ENCODE data around the gene GALNT2.

GALNT2 gene

DNA sequence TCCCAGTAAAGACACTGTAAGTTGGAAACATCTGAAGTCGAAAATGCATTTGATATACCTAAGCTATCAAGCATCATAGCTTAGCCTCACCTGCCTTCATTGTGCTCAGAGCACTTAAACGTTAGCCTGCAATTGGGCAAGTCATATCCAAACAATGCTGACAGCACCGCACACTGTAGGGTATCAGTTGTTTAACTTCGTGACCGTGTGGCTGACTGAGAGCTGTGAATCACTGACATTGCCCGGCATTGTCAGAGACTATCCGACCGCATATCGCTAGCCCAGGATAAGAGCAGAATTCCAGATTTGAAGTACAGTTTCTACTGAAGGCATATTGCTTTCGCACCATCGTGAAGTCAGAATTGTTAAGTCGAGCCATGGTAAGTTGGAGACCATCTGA is 41.5 kb downstream of the GALNT2 start:
- TF ChIP-seq, protein P1, sequence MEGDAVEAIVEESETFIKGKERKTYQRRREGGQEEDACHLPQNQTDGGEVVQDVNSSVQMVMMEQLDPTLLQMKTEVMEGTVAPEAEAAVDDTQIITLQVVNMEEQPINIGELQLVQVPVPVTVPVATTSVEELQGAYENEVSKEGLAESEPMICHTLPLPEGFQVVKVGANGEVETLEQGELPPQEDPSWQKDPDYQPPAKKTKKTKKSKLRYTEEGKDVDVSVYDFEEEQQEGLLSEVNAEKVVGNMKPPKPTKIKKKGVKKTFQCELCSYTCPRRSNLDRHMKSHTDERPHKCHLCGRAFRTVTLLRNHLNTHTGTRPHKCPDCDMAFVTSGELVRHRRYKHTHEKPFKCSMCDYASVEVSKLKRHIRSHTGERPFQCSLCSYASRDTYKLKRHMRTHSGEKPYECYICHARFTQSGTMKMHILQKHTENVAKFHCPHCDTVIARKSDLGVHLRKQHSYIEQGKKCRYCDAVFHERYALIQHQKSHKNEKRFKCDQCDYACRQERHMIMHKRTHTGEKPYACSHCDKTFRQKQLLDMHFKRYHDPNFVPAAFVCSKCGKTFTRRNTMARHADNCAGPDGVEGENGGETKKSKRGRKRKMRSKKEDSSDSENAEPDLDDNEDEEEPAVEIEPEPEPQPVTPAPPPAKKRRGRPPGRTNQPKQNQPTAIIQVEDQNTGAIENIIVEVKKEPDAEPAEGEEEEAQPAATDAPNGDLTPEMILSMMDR (IDR thresholded peaks at IDR 0.05; ENCODE audit: insufficient read depth, low read depth, low read length, missing control alignments) = no peak
- no peak for DNase-seq (ENCODE audit: low read depth)
- no peak overlapping the region for H3K4me3 ChIP-seq (ENCODE audit: low read length)

DNA sequence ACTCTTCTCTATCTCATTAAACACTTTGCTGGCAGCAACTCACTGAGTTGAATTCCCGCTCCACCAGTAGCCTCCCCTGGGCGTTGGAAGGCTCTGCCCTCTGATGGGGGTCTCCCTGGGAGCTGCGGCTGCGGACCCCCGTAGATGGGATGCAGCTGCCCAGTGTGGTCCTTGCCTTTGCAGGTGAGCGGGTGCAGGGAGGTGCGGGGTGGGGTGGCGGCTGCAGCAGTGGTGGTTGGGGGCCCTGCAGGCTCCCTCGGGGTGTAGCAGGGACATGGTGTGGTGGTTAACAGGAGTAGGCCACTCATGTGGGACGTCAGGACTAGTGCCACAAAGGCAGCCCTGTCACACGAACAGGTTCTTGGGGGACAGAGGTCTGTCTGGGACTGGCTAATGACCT is 42.0 kb downstream of the GALNT2 start:
- H3K4me3 ChIP-seq (ENCODE audit: low read length) = no peak overlapping the region
- TF ChIP-seq, protein P1 (IDR thresholded peaks at IDR 0.05; ENCODE audit: insufficient read depth, low read depth, low read length, missing control alignments) = no peak
- DNase-seq (ENCODE audit: low read depth) = no peak

DNA sequence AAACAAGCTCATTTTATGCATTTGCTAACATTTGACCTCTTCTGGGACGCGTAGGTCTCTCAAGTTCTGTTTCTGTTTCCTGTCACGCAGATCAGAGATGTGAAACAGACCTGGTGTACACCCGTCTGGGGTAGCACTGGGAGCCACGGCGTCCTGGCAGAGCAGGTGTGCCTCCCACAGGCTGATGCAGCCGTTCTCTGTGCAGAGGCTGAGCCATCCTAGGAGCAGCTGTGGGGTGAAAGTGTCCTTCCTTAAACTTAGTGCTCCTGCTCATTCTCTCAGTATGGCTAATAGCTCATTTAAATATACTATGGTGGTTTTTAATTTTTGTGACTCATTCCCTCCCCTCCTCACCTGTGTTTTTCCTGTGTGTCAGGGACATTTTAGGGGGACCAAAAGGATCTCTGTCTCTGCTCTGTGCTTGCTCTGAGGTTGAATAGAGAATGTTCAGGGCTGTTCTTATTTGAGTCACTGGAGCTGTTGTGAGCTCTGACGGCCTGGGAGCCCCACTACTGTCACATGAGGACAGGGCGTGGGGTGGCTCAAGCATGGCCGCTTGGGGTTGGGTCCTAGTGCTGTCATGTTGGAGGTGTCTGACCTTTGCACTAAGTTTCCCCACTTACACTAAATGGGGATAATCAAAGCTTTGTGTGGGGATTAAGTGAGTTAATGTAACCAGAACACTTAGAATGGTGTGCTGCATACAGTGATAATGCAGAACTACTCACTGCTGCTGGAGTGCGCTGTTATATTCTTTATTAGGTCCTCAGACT is 43.0 kb downstream of the GALNT2 start:
- no peak for DNase-seq (ENCODE audit: low read depth)
- no peak overlapping the region for H3K4me3 ChIP-seq (ENCODE audit: low read length)
- TF ChIP-seq, protein P1 (IDR thresholded peaks at IDR 0.05; ENCODE audit: insufficient read depth, low read depth, low read length, missing control alignments) = no peak

DNA sequence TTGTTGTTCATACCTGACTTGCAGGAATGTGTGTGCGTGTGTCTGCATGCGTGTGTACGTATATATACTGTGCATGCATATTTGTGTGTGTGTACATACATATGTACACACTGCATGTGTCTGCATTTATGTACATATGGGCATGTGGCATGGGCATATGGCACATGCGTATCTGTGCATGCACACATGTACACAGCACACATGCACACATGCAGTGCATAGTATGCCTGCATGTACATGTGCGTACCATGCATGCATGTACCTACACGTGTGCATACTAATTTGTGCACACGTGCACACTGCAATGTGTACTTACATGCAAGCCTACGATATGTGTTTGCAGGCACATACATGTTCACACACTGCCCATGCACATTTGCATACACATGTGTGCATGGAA is 43.9 kb downstream of the GALNT2 start:
- TF ChIP-seq, protein P1 (IDR thresholded peaks at IDR 0.05; ENCODE audit: insufficient read depth, low read depth, low read length, missing control alignments) = no peak
- H3K4me3 ChIP-seq (ENCODE audit: low read length) = no peak overlapping the region
- DNase-seq (ENCODE audit: low read depth) = no peak

DNA sequence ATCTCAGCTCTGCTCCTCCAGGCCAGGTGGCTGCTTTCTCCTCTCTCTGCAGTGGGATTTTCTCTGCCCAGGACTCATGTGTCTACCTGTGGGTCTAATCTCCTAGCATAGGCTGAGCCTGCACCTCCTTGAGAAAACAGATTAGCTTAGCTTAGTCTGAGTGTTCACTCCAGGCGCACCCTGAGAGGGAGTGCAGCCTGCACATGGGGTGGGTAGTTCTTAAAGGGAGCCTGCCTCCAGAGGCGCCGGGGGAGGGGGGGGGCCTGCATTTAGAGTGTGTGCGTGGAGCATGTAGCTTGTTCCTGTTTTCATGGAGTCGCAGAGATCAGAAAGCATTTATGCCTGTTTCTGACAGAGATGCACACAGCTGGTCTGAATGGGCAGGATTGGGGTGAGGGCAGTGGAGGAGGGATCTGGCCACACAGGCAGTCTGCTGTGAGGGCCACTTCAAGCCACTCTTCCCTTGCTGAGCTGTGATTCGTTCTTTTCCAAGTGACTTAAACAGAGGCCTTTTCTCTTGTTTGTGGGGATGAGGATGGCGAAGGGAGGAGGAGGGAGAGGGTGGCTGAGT is 45.2 kb downstream of the GALNT2 start:
- no peak overlapping the region for H3K4me3 ChIP-seq (ENCODE audit: low read length)
- TF ChIP-seq, protein P1 (IDR thresholded peaks at IDR 0.05; ENCODE audit: insufficient read depth, low read depth, low read length, missing control alignments) = no peak
- no peak for DNase-seq (ENCODE audit: low read depth)

DNA sequence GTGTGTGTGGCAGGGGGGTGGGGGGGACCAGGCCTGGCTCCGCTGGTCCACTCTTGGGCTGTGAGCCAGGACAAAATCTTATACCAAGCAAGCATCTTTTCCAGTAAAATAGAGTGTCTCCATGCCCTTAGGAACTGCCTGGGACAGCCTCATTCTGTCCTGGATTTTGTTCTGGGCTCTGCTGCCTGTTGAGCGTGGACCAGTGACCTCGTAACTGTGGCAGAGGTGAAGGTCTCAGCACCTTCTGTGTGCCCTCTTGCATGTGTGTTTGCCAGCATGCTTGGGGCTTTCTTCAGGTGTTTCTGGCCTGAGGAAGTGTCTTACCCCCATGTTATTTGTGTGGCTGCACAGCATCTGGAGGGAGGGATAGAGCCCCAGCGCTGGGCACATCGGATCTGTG is 45.7 kb downstream of the GALNT2 start:
- no peak for DNase-seq (ENCODE audit: low read depth)
- no peak overlapping the region for H3K4me3 ChIP-seq (ENCODE audit: low read length)
- TF ChIP-seq, protein P1 (IDR thresholded peaks at IDR 0.05; ENCODE audit: insufficient read depth, low read depth, low read length, missing control alignments) = no peak

DNA sequence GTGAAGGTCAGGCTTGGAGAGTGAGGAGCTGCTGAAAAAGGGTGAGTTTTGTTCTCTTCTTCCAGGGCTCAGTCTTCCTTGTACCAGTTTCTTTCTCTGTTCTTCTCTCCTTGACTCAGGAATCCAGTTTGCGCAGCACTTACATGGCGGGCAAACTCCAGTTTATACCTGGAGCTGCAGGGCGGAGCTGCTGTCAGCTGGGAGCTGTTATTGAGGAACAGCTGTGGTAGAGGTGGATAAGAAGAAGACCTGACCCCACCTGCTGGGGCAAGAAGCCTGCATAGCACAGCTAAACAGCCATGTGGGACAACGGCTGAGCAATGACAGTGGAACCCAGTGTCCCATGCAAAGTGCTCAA is 46.2 kb downstream of the GALNT2 start:
- H3K4me3 ChIP-seq (ENCODE audit: low read length) = no peak overlapping the region

More for the DNA sequence above, 46.2 kb downstream of the GALNT2 start:
- TF ChIP-seq, protein P1 (IDR thresholded peaks at IDR 0.05; ENCODE audit: insufficient read depth, low read depth, low read length, missing control alignments) = no peak
- no peak for DNase-seq (ENCODE audit: low read depth)

Measured in epithelial cell of esophagus (primary cell).